BJ (cell line): ENCODE data around the gene RNMT. TPM values are rescaled to one million over a fixed set of nuclear protein-coding genes. Genes with fewer than 3 reads are reported as not detected.

Experiments used
- CTCF ChIA-PET: fragments of 350-600 bp; formaldehyde crosslinking; extraction: SDS; loops from one replicate; lab custom pipeline; 2021; ENCODE audit warnings: antibody characterized with exemption, inconsistent platforms; lab: Yijun Ruan, JAX
- POLR2A ChIA-PET: fragments of 300-600 bp; sonication (Branson Sonifier 250); formaldehyde crosslinking; extraction: SDS; loops from one replicate; lab custom pipeline; 2021; ENCODE audit warnings: antibody characterized with exemption; lab: Charles Lee
- DNase-seq: peaks from one replicate; pipeline ENCODE4 v3.0.0-alpha.2; 2011; ENCODE audit warnings: low read depth
- H3K27me3 ChIP-seq: 2 replicates; pipeline ENCODE4 v1.6.0; 2011; ENCODE audit warnings: low read length; ENCODE audit not compliant: control insufficient read depth, insufficient read depth
- H3K36me3 ChIP-seq: 2 replicates; pipeline ENCODE4 v1.5.1; 2011; ENCODE audit warnings: low read length; ENCODE audit not compliant: control insufficient read depth, insufficient read depth
- H3K4me3 ChIP-seq: 2 replicates; pipeline ENCODE4 v1.5.1; 2011; ENCODE audit warnings: low read depth, mild to moderate bottlenecking, control low read depth, low read length
- polyA plus RNA-seq: library from polyadenylated mRNA; depleted of rRNA; stranded (reverse); fragments of >200 nt; gene quantifications from 2 replicates; pipeline ENCODE4 v1.2.3, GENCODE V29; 2011
- TF ChIP-seq, protein P1 (sequence below): IDR thresholded peaks from 2 replicates; pipeline ENCODE4 v1.5.1; 2011; ENCODE audit warnings: low read depth, mild to moderate bottlenecking, control low read depth, inconsistent platforms, low read length, moderate library complexity; ENCODE audit not compliant: insufficient read depth

Gene RNMT
- polyA plus RNA-seq, 1 experiment = 10.7 TPM

DNA sequence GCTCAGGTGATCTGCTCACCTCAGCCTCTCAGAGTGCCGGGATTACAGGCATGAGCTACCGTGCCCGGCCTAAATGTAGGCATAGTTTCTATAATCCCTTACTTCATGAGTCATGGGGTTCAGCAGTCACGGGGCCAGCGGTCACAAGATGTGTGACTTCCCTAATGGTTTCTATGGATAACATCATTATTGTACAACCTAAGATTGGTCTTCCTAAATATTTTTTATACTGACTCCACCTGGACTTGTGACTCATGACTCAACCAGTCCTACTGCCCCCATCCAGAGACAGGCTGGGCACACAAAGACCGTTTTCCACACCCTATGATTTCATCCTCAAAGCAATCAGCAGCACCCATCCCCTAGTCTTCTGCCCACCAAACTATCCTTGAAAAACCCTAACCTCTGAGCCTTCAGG is 16.1 kb upstream of the RNMT start:
- H3K27me3 ChIP-seq = no peaks in the 10 kb centered on the region
- H3K4me3 ChIP-seq = no peak overlapping the region
- H3K36me3 ChIP-seq = no peaks in the 10 kb centered on the region
- no peak for DNase-seq
- TF ChIP-seq, protein P1, sequence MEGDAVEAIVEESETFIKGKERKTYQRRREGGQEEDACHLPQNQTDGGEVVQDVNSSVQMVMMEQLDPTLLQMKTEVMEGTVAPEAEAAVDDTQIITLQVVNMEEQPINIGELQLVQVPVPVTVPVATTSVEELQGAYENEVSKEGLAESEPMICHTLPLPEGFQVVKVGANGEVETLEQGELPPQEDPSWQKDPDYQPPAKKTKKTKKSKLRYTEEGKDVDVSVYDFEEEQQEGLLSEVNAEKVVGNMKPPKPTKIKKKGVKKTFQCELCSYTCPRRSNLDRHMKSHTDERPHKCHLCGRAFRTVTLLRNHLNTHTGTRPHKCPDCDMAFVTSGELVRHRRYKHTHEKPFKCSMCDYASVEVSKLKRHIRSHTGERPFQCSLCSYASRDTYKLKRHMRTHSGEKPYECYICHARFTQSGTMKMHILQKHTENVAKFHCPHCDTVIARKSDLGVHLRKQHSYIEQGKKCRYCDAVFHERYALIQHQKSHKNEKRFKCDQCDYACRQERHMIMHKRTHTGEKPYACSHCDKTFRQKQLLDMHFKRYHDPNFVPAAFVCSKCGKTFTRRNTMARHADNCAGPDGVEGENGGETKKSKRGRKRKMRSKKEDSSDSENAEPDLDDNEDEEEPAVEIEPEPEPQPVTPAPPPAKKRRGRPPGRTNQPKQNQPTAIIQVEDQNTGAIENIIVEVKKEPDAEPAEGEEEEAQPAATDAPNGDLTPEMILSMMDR = no peak
- ChIA-PET CTCF (no interaction called here), POLR2A (no interaction called here)

DNA sequence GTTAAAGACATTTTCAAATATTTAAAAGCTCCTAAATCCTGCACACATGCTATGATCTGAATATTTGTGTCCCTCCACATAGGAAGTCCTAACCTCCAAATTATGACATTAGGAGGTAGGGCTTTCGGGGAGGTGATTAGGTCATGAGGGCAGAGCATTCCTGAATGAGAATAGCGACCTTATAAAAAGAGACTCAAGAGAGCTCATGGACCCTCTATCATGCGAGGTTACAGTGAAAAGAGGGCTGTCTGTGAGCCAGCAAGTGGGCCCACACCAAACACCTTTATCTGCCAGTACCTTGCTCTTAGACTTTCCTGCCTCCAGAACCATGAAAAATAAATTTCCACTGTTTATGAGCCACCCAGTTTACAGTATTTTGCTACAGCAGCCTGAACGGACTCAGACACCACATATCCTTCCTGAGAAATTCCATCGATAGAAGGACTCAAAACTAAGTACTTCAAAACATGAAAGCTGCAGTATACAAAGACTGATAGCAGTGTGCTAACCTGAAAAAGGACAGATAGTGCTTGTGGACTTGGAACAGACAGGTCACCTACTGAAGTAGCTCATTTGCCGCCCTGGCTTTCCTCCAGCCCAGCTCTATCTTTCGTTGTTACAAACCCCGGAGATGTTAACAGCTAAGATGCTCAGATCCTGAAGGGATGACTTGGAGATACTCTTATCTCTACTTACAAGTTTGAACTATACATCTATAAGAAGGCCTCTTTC is 13.9 kb upstream of the RNMT start:
- DNase-seq = no peak
- ChIA-PET POLR2A (no interaction called here), CTCF (interaction anchor here (1.7 kb wide), 1 partner anchor 9 kb away, joined by 5 read pairs; no protein-coding TSS in a partner anchor)
- Histone ChIP-seq H3K4me3 (no peak overlapping the region), H3K27me3 (no peaks in the 10 kb centered on the region), H3K36me3 (no peaks in the 10 kb centered on the region)
- TF ChIP-seq, protein P1 = no peak

DNA sequence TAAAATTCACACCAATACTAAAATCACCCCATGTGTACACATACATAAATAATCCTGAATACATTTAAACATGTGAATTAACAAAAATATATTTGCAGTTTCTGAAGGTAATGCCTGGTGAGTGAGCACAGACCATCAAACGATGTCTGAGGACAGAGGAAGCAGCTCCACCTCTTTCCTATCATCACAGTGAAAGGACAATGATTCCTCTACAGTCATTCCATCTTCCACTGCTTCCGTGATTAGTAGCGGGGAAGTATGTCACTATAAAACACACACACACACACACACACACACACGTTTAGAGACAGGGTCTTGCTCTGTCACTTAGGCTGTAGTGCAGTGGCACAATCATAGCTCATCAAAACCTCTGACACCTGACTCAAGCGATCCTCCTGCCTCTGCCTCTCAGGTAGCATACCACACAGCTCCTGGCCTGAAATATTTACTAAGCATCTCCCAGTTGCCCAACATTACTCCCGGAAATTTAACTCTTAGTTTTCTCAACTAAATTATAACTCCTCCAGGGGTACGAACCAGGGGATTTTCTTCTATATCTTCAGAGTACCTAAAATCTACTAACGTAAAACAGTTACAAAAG is 12.9 kb upstream of the RNMT start:
- DNase-seq = no peak
- Histone ChIP-seq H3K36me3 (no peaks in the 10 kb centered on the region), H3K27me3 (no peaks in the 10 kb centered on the region), H3K4me3 (no peak overlapping the region)
- TF ChIP-seq, protein P1 = no peak
- CTCF ChIA-PET = interaction anchor here (1.7 kb wide), 1 partner anchor 10 kb away, joined by 5 read pairs; no protein-coding TSS in a partner anchor
- POLR2A ChIA-PET = no interaction called here

DNA sequence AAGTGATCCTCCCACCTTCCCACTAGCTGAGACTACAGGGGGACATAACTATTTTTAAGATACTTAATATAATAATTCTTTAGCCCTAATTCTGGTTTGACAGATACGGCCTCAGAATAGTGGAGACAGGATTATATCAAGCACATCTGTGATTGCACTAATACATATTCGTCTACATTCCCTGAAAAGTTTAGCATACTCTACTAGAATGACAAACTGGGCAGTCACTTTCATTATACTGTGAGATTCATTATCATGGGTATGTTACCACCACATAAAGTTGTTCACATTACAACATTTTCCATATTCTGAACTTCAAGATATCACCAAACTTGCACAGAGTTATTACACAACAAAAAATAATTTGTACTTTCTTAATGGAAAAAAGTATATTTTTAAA is 11.1 kb upstream of the RNMT start:
- no peak for DNase-seq
- Histone ChIP-seq H3K4me3 (no peak overlapping the region), H3K27me3 (no peaks in the 10 kb centered on the region), H3K36me3 (no peaks in the 10 kb centered on the region)
- POLR2A ChIA-PET = no interaction called here
- TF ChIP-seq, protein P1 = no peak
- CTCF ChIA-PET = interaction anchor here (0.7 kb wide), 1 partner anchor 11 kb away, joined by 3 read pairs; no protein-coding TSS in a partner anchor

DNA sequence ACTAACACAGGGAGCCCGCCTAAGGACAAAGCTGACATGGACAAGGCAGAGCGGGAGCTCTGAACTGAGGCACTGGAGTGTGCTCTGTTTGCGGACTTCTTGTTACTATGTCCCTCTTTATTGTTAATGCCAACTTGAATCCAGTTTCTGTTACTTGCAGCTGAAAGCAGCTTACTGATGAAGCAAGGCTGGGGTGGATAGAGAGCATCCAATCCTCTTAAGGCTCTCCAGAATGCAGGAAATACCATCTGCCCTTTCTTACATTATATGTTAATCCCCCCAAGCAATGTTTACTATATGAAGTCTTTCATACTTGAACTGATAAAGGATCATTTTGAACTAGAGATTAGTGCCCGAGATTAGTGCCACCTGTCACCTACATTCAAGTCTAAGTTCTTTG is 9.6 kb upstream of the RNMT start:
- TF ChIP-seq, protein P1 = no peak
- Histone ChIP-seq H3K4me3 (no peak overlapping the region), H3K36me3 (no peaks in the 10 kb centered on the region), H3K27me3 (no peaks in the 10 kb centered on the region)
- CTCF ChIA-PET = interaction anchor here (0.6 kb wide), 1 partner anchor 179 kb away, joined by 6 read pairs; no protein-coding TSS in a partner anchor
- no peak for DNase-seq
- POLR2A ChIA-PET = no interaction called here
